22Rv1 (cell line): ENCODE results near the gene TDRD1.

Experiments
- H3K27ac ChIP-seq: fragments of 450-650 bp; 2 replicates; pipeline ENCODE4 v1.5.1; 2017
- CTCF ChIP-seq: fragments of 450-650 bp; IDR thresholded peaks from 2 replicates; pipeline ENCODE4 v1.5.1; 2017; ENCODE audit warnings: mild to moderate bottlenecking
- ZFX ChIP-seq: fragments of 450-650 bp; IDR thresholded peaks from 2 replicates; pipeline ENCODE4 v1.6.1; 2017; ENCODE audit warnings: antibody characterized with exemption, borderline replicate concordance

The TDRD1 gene

DNA sequence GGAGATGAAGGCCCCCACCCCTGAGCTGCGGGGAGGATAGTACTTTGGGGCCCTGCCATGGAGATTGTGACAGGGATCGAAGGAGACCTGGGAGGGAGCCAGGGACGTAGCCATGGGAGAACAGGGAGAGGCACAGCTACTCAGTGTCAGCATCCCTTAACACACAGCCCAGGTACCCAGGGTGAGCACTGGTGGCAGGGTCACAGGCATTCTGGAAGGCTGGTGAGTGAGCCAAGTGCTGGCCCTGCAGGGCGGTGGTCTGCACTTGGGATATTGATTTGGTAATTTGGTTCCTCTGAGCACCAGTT, 99.7 kb downstream of the TDRD1 start:
- TF ChIP-seq ZFX, result no peak
- no peak for TF ChIP-seq CTCF
- no peak overlapping the region for H3K27ac ChIP-seq

GRCh38 chr10:114279289-114279688, 100.1 kb downstream of the TDRD1 start:
- no peak for TF ChIP-seq ZFX
- no peak for TF ChIP-seq CTCF
- no peak overlapping the region for H3K27ac ChIP-seq

DNA sequence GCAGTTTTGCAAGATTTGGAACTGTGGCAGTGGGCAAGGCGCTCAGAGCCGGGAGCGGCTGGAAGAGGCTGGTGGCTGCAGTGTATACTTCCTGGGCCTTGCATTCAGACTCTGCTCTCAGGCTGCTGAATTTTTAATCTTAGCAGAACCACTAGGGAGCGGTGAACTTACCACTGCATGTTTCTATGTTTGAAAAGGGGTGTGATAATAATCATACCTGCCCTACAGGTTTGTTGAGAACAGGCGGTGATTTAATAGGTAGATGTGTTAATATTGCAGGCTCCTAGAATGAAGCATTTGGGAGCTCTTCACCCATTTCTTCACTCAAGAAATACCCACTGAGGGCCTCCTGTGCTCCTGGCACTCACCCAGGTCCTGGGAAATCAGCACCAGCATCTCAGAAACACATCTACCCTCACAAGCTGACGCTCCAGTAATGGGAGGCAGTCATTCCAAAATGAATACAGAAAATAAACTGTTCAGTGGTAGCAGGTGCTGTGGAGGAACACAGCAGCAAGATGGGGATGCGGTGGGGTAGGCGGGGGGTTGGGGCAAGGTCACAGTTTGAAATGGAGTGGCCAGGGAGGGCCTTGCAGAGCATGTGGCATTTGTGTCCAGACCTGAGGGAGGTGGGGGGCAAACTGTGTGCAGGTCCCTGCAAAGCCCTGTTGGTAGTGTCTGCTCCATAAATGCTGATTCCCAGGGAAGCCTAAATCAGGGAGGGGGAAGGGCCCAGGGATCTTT, 100.9 kb downstream of the TDRD1 start:
- H3K27ac ChIP-seq, result no peak overlapping the region
- TF ChIP-seq CTCF (no peak), ZFX (no peak)

DNA sequence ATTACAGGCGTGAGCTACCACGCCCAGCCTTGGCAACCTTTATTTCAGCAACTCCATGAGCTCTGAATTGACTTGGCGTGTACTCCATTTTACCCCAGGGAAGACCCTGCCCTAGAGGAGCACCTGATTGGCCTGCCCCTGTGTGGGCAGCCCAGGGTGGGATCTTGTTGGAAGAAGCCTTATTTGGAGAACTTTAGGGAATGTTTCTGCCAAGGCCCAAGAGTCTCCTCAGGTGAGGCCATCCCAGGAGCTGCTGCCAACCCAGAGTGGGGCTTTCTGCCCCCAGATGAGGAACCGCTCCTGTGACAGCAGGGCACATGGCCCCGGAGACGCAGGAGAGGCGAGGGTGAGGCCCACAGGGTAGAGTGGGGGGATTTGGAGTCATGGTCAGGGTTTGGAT, 101.9 kb downstream of the TDRD1 start:
- H3K27ac ChIP-seq, result no peak overlapping the region
- TF ChIP-seq CTCF, result no peak
- no peak for TF ChIP-seq ZFX

DNA sequence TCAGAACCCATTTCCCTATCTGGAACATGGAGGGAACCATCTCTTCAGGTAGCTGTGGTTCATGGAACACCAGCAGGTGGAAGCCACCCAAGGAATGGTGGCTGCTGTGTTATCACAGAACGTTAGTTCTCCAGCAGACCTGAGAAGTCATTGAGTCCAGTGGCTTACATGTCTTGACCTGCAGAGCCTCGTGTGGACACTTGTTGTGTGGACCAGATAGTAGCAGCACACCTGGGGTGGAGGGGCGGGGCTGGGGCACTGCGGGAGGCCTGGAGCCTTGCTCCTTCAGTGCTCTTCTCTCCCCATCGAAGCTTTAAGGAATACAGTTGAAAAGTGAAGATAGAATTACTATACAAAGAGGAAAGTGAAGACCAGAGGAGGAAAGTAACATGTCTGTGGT, 102.3 kb downstream of the TDRD1 start:
- TF ChIP-seq CTCF (no peak), ZFX (no peak)

More for the DNA sequence above, 102.3 kb downstream of the TDRD1 start:
- H3K27ac ChIP-seq, result no peak overlapping the region
